ENCODE data around the gene DNMT3A. TPM values are rescaled to one million over a fixed set of nuclear protein-coding genes. Genes with fewer than 3 reads are reported as not detected.

Gene DNMT3A
- total RNA-seq (10 to 100 TPM; 36.3 TPM), polyA plus RNA-seq (ENCODE audit: insufficient read depth, low read depth, low replicate concordance) (15.5 TPM)
- long read RNA-seq, donor 1, partial matches to known transcripts = 8 of 11 reads
- long read RNA-seq, donor 1, other reads (novel, unspliced or antisense) = 0 of 11 reads
- long read RNA-seq, donor 2, partial matches to known transcripts = 0 of 1 reads
- long read RNA-seq, donor 2, other reads (novel, unspliced or antisense) = 0 of 1 reads

DNA sequence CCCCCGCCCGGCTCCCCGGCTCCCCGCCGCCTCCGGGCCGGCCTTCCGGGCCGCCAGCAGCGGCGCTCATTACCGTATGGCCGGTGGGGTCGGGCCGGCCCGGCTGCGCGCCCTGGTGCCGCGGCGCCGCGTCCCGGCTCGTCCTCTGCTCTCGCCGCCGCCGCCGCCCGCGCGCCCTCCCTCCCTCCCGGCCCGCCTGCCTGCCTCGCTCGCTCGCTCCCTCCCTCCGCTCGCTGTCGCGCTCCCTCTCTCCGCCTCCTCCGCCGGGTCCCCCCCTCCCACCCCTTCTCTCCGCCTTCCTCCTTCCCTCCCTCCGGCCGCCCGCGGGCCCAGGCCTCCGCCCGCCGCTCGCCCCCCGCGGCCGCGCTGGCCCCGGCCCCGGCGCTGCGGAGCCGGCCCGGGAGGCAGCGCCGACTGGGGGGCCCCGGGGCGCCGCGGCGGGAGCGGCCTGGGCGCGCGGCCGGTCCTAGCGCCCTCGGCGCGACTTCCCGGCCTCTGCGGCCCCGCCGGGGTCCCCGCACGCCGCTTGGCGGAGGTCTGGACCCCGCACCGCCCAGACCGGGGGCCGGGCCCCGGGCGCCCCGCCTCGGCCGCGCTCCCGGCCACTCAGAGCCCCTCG is at the start of gene DNMT3A:
TSS of gene DNMT3A (minus strand) at position 173 of the 619 bp plus-strand sequence. CDS start 27,941 bp downstream, outside the sequence.
- Histone ChIP-seq H3K4me1 (peaks cover 26% of the 10 kb centered on the region), H3K27ac (peak within 1 kb of the TSS; percentile 26 to 84), H3K4me3 (peak within 1 kb of the TSS; percentile 71 to 76), H3K9me3 (no peaks in the 10 kb centered on the region), H3K36me3 (ENCODE audit: low read depth, missing control alignments) (no peaks in the 10 kb centered on the region), H3K27me3 (no peaks in the 10 kb centered on the region)
- peak; percentile 73 for DNase-seq
- WGBS, 2 donors = 0 to 2% methylated on average over 10 to 44 of the region's 100 CpGs
- intact Hi-C loops (cut with DNase I; ENCODE audit: low total_unique reads) = no loop called here
- TF ChIP-seq, protein P1, sequence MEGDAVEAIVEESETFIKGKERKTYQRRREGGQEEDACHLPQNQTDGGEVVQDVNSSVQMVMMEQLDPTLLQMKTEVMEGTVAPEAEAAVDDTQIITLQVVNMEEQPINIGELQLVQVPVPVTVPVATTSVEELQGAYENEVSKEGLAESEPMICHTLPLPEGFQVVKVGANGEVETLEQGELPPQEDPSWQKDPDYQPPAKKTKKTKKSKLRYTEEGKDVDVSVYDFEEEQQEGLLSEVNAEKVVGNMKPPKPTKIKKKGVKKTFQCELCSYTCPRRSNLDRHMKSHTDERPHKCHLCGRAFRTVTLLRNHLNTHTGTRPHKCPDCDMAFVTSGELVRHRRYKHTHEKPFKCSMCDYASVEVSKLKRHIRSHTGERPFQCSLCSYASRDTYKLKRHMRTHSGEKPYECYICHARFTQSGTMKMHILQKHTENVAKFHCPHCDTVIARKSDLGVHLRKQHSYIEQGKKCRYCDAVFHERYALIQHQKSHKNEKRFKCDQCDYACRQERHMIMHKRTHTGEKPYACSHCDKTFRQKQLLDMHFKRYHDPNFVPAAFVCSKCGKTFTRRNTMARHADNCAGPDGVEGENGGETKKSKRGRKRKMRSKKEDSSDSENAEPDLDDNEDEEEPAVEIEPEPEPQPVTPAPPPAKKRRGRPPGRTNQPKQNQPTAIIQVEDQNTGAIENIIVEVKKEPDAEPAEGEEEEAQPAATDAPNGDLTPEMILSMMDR (IDR thresholded peaks at IDR 0.05) = no peak
- no peak for TF ChIP-seq POLR2A (IDR thresholded peaks at IDR 0.05)

DNA sequence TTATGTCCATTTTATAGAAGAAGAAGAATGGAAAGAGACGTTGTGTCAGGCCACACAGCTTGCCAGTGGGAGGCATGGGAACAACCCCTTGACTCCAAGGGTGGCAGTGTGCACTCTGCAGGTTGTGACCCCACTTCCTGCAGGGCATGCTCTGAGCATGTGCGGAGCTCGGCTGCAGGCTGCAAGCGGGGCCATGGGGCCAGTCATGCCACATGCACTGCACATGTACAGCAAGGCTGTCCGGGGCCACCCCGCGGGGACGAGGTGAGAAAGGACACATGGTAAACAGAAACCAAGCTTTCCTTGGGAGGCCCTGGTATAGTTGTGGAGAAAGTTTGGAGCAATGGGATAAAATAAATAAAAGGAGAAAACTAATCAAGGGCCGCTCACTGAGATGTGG is 47.4 kb upstream of the DNMT3A start:
- H3K4me1 ChIP-seq = no peaks in the 10 kb centered on the region
- no peaks in the 10 kb centered on the region for H3K36me3 ChIP-seq (ENCODE audit: low read depth, missing control alignments)
- H3K9me3 ChIP-seq = no peaks in the 10 kb centered on the region
- TF ChIP-seq POLR2A (IDR thresholded peaks at IDR 0.05) = no peak
- TF ChIP-seq, protein P1 (IDR thresholded peaks at IDR 0.05) = no peak
- H3K27me3 ChIP-seq = no peaks in the 10 kb centered on the region
- no peak overlapping the region for H3K27ac ChIP-seq
- intact Hi-C loops (cut with DNase I; ENCODE audit: low total_unique reads) = no loop called here
- WGBS, 2 donors = 96 to 97% methylated on average over 9 of the region's 9 CpGs
- no peak overlapping the region for H3K4me3 ChIP-seq
- no peak for DNase-seq

DNA sequence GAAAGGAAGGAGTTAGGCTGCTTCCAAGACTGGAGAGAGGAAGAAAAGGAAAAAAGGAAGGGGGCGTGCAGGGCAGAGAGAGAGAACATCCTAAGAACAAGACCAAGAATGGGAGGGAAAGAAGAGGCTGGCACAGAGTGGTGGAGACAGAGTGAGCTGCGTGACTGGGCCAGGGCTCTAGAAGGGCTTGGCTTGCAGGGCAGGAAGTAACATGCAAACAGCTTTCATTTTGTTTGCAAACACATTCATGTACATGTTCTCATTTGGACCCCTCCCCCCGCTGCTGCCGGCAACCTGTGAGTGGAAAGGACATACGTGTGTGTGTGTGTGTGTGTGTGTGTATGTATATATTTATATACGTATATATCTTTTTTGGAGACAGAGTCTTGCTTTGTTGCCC is 46.8 kb upstream of the DNMT3A start:
- no peaks in the 10 kb centered on the region for H3K27me3 ChIP-seq
- H3K4me3 ChIP-seq = no peak overlapping the region
- no peaks in the 10 kb centered on the region for H3K36me3 ChIP-seq (ENCODE audit: low read depth, missing control alignments)
- no peak for DNase-seq
- H3K4me1 ChIP-seq = no peaks in the 10 kb centered on the region
- TF ChIP-seq, protein P1 (IDR thresholded peaks at IDR 0.05) = no peak
- no peak for TF ChIP-seq POLR2A (IDR thresholded peaks at IDR 0.05)
- H3K27ac ChIP-seq = no peak overlapping the region
- intact Hi-C loops (cut with DNase I; ENCODE audit: low total_unique reads) = no loop called here
- H3K9me3 ChIP-seq = no peaks in the 10 kb centered on the region
- 89 to 94% methylated on average over 6 of the region's 6 CpGs for WGBS, 2 donors

DNA sequence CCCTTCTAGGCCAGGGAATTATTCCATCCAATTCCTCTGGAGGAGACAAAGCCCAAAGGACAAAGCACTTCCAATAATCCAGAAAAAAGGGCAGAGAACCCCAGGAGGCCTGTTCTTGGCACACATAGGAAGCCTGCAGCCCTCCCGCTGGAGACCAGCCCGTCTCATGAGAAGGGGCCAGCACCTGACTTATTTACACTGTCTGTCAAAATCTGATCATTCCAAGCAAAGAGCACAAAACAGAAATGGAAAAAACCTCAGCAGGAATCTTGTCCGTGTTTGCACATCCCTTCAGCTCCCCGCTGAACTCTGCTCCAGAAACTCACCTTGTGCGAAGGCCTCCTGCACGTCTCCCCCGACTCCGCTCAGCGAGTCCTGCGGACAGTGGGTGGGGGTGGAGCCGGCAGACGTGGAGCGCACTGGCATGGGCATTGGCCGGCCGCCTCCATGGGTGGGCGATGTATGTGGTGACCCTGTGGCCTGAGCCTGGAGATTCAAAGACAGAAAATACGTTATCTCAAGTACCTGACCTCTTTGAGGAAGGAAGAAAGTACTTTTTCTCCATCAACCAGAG is 46.2 kb upstream of the DNMT3A start:
- Histone ChIP-seq H3K4me1 (no peaks in the 10 kb centered on the region), H3K9me3 (no peaks in the 10 kb centered on the region), H3K4me3 (no peak overlapping the region), H3K36me3 (ENCODE audit: low read depth, missing control alignments) (no peaks in the 10 kb centered on the region), H3K27me3 (no peaks in the 10 kb centered on the region), H3K27ac (no peak overlapping the region)
- DNase-seq = no peak
- WGBS, 2 donors = 92 to 94% methylated on average over 13 to 17 of the region's 17 CpGs
- intact Hi-C loops (cut with DNase I; ENCODE audit: low total_unique reads) = no loop called here
- TF ChIP-seq, protein P1 (IDR thresholded peaks at IDR 0.05) = no peak
- TF ChIP-seq POLR2A (IDR thresholded peaks at IDR 0.05) = no peak

Data from testis (tissue), 5 donors.